Measurements from ENCODE around the gene PLEKHA1. TPM values are rescaled to one million over a fixed set of nuclear protein-coding genes. Genes with fewer than 3 reads are reported as not detected.

PLEKHA1 gene
- total and polyA plus RNA-seq, 2 donors from 2014 or later, result 19.5 to 168 TPM

DNA sequence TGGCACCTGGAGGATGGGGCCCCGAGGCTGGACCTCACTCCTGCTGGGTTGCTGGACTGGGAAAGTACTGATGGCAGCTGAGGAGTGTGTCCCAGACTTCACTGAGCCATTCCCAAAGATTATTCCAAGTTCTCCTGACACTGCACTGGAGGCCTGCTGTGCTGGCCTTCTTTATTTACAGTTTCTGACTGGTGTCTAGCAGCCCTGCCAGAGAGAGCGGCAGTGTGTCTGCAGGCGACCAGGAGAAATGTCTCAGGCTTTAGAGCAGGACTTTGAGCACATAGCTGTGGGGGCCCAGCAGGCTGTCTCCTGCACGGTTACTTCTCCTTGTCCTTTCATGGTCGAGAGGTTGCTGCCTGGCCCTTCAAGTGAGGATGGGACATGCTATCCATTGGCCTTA is 102.9 kb downstream of the PLEKHA1 start:
- Histone ChIP-seq H3K9me3 (ENCODE audit: control insufficient read depth in 2 of 3, insufficient read depth in 1 of 3, low read length in 3 of 3) (no peaks in the 10 kb centered on the region), H3K27me3 (ENCODE audit: control insufficient read depth, insufficient read depth, low read length) (no peaks in the 10 kb centered on the region), H3K36me3 (ENCODE audit: control insufficient read depth in 2 of 3, insufficient read depth in 3 of 3, low read length in 3 of 3) (no peaks in the 10 kb centered on the region), H3K4me1 (ENCODE audit: control insufficient read depth in 2 of 3, insufficient read depth in 2 of 3, low read depth in 1 of 3, low read length in 3 of 3) (peaks cover 0 to 15% (median 4%) of the 10 kb centered on the region in 3 donors), H3K4me3 (ENCODE audit: low read length in 3 of 3) (no peak overlapping the region), H3K9ac (ENCODE audit: low read length in 3 of 3) (no peak overlapping the region), H3K27ac (ENCODE audit: low read depth in 2 of 2, low read length in 2 of 2) (no peak overlapping the region)
- intact Hi-C loops (cut with DNase I), result no loop called here
- TF ChIP-seq, protein P1, sequence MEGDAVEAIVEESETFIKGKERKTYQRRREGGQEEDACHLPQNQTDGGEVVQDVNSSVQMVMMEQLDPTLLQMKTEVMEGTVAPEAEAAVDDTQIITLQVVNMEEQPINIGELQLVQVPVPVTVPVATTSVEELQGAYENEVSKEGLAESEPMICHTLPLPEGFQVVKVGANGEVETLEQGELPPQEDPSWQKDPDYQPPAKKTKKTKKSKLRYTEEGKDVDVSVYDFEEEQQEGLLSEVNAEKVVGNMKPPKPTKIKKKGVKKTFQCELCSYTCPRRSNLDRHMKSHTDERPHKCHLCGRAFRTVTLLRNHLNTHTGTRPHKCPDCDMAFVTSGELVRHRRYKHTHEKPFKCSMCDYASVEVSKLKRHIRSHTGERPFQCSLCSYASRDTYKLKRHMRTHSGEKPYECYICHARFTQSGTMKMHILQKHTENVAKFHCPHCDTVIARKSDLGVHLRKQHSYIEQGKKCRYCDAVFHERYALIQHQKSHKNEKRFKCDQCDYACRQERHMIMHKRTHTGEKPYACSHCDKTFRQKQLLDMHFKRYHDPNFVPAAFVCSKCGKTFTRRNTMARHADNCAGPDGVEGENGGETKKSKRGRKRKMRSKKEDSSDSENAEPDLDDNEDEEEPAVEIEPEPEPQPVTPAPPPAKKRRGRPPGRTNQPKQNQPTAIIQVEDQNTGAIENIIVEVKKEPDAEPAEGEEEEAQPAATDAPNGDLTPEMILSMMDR (IDR thresholded peaks at IDR 0.05; ENCODE audit: borderline replicate concordance, extremely low read depth, insufficient read depth), result no peak
- no peak for FAIRE-seq
- DNase-seq, result no peak

DNA sequence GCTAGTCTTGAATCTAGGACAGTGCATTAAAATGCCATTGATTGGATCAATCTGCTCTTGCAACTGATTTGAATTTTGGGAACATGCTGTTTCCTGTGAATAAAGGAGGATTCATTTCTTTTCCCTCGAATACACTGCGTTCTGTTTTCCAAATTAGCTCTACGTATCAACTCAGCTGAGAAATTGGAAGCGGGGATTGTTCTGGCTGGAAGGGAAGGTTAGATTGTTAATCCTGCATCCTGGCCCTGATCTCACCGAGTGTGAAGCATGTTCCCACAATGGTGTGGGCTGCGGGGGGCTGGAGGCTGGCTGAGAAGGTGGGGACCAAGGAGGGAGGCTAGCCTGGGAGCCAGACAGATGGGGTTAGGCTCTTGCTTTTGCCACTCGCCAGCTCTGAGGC is 104.5 kb downstream of the PLEKHA1 start:
- peaks cover 0 to 15% (median 4%) of the 10 kb centered on the region in 3 donors for H3K4me1 ChIP-seq (ENCODE audit: control insufficient read depth in 2 of 3, insufficient read depth in 2 of 3, low read depth in 1 of 3, low read length in 3 of 3)
- H3K36me3 ChIP-seq (ENCODE audit: control insufficient read depth in 2 of 3, insufficient read depth in 3 of 3, low read length in 3 of 3), result no peaks in the 10 kb centered on the region
- FAIRE-seq (no peak), DNase-seq (no peak)
- no peak overlapping the region for H3K27ac ChIP-seq (ENCODE audit: low read depth in 2 of 2, low read length in 2 of 2)
- H3K4me3 ChIP-seq (ENCODE audit: low read length in 3 of 3), result no peak overlapping the region
- intact Hi-C loops (cut with DNase I), result no loop called here
- no peaks in the 10 kb centered on the region for H3K27me3 ChIP-seq (ENCODE audit: control insufficient read depth, insufficient read depth, low read length)
- TF ChIP-seq, protein P1 (IDR thresholded peaks at IDR 0.05; ENCODE audit: borderline replicate concordance, extremely low read depth, insufficient read depth), result no peak
- no peaks in the 10 kb centered on the region for H3K9me3 ChIP-seq (ENCODE audit: control insufficient read depth in 2 of 3, insufficient read depth in 1 of 3, low read length in 3 of 3)
- H3K9ac ChIP-seq (ENCODE audit: low read length in 3 of 3), result no peak overlapping the region

DNA sequence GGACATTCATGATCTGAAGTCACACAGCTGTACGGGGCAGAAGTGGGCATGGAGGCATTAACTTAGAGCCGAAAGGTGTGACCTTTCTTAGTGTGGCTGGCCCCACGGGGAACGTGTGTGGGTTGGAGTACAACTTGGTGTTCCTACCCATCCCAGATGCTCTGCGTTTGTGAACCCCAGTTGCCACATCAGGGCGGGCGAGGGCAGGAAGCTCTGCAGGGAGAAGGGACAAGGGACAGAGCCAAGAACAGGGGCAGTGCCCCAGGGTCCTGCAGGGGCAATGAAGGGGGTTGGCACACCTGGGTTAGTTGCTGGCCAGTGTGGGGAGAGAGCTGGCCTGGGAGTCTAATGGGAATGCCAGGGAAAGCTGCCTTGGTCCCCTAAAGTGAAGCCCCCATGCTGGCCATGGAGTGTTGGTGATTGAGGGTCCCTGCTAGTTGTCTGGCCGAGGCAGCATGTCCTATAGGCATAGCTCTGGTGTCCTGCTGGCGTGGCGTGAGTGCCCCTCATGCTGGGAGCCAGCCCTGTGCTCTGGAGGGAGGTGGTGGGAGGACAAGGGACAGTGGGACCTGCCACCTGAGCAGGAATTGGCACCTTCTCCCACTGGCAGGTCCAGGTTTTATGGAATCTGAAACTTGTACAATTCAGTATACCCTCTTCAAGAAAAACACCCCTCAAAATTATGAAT is 105.8 kb downstream of the PLEKHA1 start:
- Histone ChIP-seq H3K4me3 (ENCODE audit: low read length in 3 of 3) (no peak overlapping the region), H3K27me3 (ENCODE audit: control insufficient read depth, insufficient read depth, low read length) (no peaks in the 10 kb centered on the region), H3K9me3 (ENCODE audit: control insufficient read depth in 2 of 3, insufficient read depth in 1 of 3, low read length in 3 of 3) (no peaks in the 10 kb centered on the region), H3K9ac (ENCODE audit: low read length in 3 of 3) (no peak overlapping the region), H3K27ac (ENCODE audit: low read depth in 2 of 2, low read length in 2 of 2) (no peak overlapping the region), H3K36me3 (ENCODE audit: control insufficient read depth in 2 of 3, insufficient read depth in 3 of 3, low read length in 3 of 3) (no peaks in the 10 kb centered on the region), H3K4me1 (ENCODE audit: control insufficient read depth in 2 of 3, insufficient read depth in 2 of 3, low read depth in 1 of 3, low read length in 3 of 3) (peaks cover 0 to 15% (median 4%) of the 10 kb centered on the region in 3 donors)
- FAIRE-seq (no peak), DNase-seq (no peak)
- intact Hi-C loops (cut with DNase I), result no loop called here
- TF ChIP-seq, protein P1 (IDR thresholded peaks at IDR 0.05; ENCODE audit: borderline replicate concordance, extremely low read depth, insufficient read depth), result no peak
